Activated naive CD8-positive, alpha-beta T cell (primary cell): ENCODE results near the gene ACTR10.

Source experiments
- H3K27ac Mint-ChIP-seq: one replicate; pipeline ENCODE4 v1.8.0; 2021; ENCODE audit warnings: mixed read lengths
- H3K27me3 Mint-ChIP-seq: one replicate; pipeline ENCODE4 v1.8.0; 2021; ENCODE audit warnings: mixed read lengths
- H3K36me3 Mint-ChIP-seq: one replicate; pipeline ENCODE4 v1.8.0; 2021; ENCODE audit warnings: mixed read lengths
- H3K4me1 Mint-ChIP-seq: one replicate; pipeline ENCODE4 v1.8.0; 2021; ENCODE audit warnings: low read depth, mixed read lengths
- H3K4me3 Mint-ChIP-seq: one replicate; pipeline ENCODE4 v1.8.0; 2021; ENCODE audit warnings: mild to moderate bottlenecking, mixed read lengths
- H3K9me3 Mint-ChIP-seq: one replicate; pipeline ENCODE4 v1.8.0; 2021; ENCODE audit warnings: low read depth, mixed read lengths

ACTR10 gene

DNA sequence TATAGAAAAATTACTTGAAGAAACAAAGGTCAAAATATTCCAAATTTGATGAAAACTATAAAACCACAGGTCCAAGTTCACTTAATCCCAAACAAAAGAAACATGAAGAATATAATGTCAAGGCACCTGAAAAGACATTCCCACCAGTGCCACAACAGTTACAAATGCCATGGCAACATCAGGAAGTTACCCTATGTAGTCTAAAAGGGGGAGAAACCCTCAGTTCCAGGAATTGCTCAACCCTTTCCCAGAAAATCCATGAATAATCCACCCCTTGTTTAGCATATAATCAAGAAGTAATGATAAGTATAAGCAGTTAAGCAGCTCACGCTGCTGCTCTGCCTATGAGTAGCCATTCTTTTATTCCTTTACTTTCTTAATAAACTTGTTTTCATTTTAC is 3.8 kb upstream of the ACTR10 start:
- H3K4me3 Mint-ChIP-seq, result no peak overlapping the region
- no peaks in the 10 kb centered on the region for H3K9me3 Mint-ChIP-seq
- H3K27ac Mint-ChIP-seq, result no peak overlapping the region
- H3K4me1 Mint-ChIP-seq, result peaks cover 23% of the 10 kb centered on the region
- no peaks in the 10 kb centered on the region for H3K36me3 Mint-ChIP-seq
- no peaks in the 10 kb centered on the region for H3K27me3 Mint-ChIP-seq

DNA sequence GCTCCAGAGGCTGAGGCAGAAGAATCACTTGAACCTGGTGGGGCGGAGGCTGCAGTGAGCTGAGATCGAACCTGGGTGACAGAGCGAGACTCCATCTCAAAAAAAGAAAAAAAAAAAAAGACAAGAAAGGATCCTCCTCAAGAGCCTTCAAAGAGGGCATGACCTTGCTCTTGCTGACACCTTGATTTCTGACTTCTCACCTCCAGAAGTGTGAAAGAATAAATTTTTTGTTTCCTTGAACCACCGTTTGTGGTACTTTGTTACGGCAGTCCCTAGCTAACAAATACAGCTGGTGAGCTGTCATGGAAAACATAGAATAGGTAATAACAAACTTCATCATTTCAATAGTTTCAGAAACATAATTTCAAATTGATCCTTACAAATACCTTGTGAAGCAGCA is 1.9 kb upstream of the ACTR10 start:
- Mint-ChIP-seq H3K27ac (peak overlapping the region; percentile 66), H3K36me3 (no peaks in the 10 kb centered on the region), H3K27me3 (no peaks in the 10 kb centered on the region), H3K4me1 (peaks cover 33% of the 10 kb centered on the region), H3K9me3 (no peaks in the 10 kb centered on the region), H3K4me3 (peak overlapping the region; percentile 57)

DNA sequence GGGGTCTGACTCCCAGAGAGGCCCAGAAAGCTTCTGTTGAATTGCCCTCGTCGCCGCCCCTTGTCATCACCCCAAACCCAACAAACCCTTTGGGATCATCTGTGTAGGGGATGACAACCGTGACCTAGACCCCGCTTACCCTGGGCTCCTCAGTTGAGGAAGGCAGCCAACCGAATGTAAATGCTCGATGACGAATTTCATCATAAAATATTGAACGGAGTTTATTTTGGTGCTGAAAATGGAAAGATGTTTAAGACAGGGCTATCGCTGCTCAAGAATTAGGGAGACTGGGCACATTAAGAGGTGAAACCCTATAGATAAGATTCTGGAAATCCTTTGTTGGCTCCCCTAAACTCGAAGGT is 512 bp downstream of the ACTR10 start:
- H3K27me3 Mint-ChIP-seq, result no peaks in the 10 kb centered on the region
- H3K4me3 Mint-ChIP-seq, result peak overlapping the region; percentile 93
- no peaks in the 10 kb centered on the region for H3K9me3 Mint-ChIP-seq
- H3K4me1 Mint-ChIP-seq, result peaks cover 38% of the 10 kb centered on the region
- H3K27ac Mint-ChIP-seq, result peak overlapping the region; percentile 93
- H3K36me3 Mint-ChIP-seq, result no peaks in the 10 kb centered on the region

DNA sequence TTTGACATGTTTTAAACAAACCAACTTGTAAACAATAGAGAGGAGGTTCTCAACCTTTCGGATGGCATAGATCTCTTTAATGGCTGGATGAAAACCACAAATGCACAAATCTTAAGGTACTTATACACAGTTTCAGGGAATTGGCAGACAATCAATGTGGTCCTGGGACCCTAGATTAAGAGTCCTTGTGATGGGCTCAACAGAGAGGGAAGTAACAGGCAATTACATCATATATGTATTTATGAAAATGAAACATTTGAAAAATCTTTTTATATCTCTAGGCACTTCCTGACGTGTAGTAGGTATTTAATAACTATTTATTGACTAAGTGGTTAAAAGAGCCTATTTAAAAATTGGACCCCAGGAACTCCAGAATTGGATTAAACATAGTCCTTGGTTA is 897 bp downstream of the ACTR10 start:
- Mint-ChIP-seq H3K36me3 (no peaks in the 10 kb centered on the region), H3K4me1 (peaks cover 38% of the 10 kb centered on the region), H3K9me3 (no peaks in the 10 kb centered on the region), H3K27ac (peak overlapping the region; percentile 93), H3K4me3 (peak overlapping the region; percentile 93), H3K27me3 (no peaks in the 10 kb centered on the region)

DNA sequence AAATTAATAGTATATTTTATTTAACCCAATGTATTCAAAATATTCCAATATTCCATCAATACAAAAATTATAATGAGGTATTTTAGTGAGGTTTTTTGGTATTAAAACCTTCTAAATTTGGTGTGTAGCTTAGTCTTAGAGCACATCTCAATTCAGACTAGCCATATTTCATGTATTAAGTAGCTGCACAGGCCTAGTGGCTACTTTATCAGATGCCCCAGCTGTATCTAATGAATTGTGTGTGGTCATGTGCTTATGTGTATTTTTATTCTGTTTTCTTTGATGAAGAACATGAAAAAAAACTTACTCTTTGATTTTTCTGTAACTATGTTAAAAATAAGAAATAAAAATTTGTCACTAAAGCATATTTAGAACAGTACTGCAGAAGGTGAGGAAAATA is 13.2 kb downstream of the ACTR10 start:
- Mint-ChIP-seq H3K4me1 (peaks cover 4% of the 10 kb centered on the region), H3K27me3 (no peaks in the 10 kb centered on the region), H3K27ac (no peak overlapping the region), H3K4me3 (no peak overlapping the region), H3K36me3 (peaks cover 17% of the 10 kb centered on the region), H3K9me3 (peaks cover 4% of the 10 kb centered on the region)

DNA sequence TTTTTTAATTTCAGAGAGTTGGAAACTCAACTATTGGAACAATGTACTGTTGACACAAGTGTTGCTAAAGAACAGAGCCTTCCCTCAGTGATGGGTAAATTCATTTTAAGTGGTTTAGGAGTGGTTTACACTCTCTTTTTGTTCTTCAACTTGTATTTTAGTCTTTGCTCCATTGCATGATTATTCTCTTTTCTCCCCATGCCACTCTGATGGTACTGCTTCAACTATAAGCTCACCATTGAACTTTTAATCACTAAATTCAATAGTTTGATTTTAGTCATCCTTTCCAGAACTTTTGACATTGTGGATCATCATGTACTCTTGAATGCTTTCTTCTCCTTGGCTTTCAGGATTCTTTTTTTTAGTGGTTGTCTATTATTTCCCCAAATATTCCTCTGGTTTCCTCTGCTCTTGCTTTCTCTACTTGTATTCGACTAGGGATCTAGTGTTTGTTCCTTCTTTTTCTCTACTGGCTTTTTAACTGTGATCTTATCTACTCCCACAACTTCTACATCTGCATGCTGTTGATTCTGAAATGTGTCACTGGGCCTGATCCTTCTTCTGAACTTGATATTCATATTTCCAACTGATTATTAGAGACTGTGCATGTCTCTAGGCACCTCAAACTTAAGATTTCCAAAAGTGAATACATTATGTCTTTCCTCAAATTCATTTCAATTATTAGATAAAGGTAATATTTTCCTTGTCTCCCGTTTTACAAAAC is 15.4 kb downstream of the ACTR10 start:
- Mint-ChIP-seq H3K27ac (peak overlapping the region; percentile 18), H3K9me3 (peaks cover 4% of the 10 kb centered on the region), H3K4me3 (no peak overlapping the region), H3K27me3 (no peaks in the 10 kb centered on the region), H3K36me3 (peaks cover 17% of the 10 kb centered on the region), H3K4me1 (peaks cover 4% of the 10 kb centered on the region)

DNA sequence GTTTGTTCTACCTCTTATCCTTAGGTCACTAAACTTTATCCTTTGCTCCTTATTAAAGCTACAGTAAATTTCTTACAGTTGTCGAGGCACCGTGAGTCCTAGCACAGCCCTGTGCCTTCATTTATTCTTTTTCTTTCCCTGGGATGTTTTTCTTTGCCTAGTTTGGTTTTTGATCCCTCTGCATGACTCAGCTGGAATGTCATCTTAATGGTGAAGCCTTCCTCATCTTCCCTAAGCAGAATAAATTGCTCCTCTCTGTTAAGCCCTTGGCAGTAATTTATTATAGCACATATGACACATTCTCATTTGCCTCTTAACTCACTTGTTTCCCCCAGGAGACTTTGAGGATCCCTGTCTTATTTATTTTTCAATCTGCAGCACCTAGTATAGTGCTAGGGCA is 16.6 kb downstream of the ACTR10 start:
- no peaks in the 10 kb centered on the region for H3K27me3 Mint-ChIP-seq
- no peak overlapping the region for H3K4me3 Mint-ChIP-seq
- no peak overlapping the region for H3K27ac Mint-ChIP-seq
- H3K4me1 Mint-ChIP-seq, result peaks cover 5% of the 10 kb centered on the region
- peaks cover 19% of the 10 kb centered on the region for H3K36me3 Mint-ChIP-seq
- H3K9me3 Mint-ChIP-seq, result peaks cover 4% of the 10 kb centered on the region

DNA sequence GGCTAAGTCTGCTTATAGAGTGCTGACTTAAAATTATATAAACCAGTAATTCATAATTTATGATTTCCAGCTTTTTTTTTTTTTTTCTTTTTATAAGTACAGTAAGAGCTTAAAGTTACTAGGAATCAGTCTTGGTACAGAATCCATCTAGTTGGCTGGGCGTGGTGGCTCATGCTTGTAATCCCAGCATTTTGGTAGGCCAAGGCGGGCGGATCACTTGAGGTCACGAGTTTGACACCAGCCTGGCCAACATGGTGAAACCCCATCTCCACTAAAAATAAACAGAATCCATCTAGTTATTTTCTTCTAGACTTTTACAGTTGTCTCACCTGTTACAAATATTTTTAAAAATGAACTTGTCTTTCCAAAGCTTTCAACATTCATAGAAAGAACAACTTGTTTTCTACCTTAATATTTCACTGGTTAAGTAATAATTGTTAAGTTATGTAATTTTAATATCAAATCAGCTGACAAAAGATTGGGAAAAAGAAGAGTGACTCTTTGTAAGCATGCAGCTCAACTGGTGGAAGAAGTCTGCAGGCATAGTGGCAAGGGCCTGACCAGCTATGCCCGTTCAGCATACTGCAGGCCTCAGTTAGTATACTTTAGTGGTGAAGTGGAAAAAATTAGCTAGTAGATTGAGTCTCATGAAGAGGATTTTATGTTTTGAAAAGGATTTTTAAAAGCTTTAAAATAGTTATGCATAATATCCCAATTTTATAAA is 27.3 kb downstream of the ACTR10 start:
- no peaks in the 10 kb centered on the region for H3K4me1 Mint-ChIP-seq
- H3K36me3 Mint-ChIP-seq, result peaks cover 5% of the 10 kb centered on the region
- H3K27me3 Mint-ChIP-seq, result no peaks in the 10 kb centered on the region
- H3K4me3 Mint-ChIP-seq, result no peak overlapping the region
- no peaks in the 10 kb centered on the region for H3K9me3 Mint-ChIP-seq
- no peak overlapping the region for H3K27ac Mint-ChIP-seq

DNA sequence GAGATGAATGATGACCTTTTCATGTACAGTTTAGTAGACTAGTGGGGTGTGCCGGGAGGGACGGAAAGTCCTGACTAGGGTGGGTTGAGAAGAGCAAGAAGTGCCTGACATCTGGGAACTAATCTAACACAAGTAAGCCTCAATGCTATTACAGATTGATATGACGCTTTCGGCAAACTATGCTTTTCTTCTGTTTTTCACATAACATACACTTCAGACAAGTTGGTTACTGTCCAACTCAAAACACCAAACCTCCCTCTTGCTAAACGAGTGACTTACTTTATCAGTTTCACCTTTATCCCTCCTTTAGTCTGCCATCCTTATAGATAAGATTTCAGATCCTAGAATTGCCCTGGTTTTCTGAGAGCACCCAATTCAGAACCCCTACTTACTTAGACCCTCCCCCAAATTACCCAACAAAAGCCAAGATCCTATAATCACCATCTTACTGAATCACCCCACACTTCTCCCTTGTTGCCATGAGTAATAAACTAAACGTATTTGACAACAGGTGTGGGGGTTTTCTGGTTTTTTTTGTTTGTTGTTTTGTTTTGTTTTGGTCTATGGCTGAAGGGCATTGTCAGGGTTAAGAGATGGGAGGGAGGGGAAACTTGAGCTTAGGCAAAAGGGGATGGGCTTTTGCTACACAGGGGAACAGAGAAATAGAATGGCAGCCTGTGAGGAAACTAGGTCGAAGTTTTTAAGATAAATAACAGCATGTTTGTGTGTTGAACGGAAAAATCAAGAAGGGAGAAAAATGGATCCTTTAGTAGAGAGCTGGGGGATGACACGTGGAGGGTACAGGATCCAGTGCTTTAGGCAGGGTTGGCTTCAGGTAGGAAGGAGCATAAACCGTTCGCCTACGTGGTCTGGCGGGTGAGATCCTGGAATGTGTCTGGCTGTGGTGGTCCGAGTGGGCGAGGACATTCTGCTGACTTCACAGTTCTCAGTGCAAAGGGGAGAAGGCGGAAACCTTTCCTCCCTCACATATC is 38.6 kb downstream of the ACTR10 start:
- Mint-ChIP-seq H3K36me3 (no peaks in the 10 kb centered on the region), H3K4me3 (no peak overlapping the region), H3K27me3 (no peaks in the 10 kb centered on the region), H3K9me3 (no peaks in the 10 kb centered on the region), H3K27ac (no peak overlapping the region), H3K4me1 (peaks cover 16% of the 10 kb centered on the region)

DNA sequence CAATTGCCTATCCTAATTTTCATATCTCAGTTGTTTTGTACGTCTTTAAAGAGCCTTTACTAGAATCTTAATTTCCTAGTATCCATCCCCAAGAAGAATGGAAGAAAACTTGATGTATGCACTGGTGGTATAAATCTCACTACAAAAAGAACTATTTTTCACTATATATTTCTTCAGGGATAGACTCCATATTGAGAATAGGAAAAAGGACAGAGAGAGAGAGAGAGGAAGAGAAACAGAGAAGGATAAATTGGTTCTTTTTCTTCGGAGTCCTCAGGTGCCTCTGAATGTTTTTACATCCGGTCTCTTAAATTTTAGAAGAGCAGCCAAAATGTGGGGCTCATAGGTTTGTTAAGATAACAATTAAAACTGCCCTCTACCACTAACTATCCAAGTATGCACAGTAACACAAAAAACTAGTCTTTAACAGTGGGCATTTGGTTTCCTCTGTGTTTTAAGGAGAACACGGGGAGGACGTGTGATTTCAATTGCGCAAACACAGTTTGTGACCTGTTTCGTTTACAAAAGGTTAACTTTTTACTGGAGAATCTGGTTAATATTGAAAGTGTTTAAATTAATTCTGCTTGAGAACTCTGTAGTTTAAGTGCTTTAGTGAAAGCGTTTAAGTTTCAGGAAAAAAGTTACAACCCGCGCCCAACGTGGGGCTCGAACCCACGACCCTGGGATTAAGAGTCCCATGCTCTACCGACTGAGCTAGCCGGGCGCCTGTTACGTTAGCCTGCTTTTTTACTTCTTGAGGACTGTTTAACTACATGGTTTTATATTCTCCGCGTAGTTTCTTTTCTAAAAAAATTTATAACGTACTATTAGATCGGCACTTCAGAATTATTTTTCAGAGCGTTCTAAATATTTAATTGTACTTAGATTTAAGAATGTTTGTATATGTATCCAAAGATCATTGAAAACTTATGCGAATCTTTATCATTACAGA is 39.6 kb downstream of the ACTR10 start:
- Mint-ChIP-seq H3K27me3 (no peaks in the 10 kb centered on the region), H3K4me1 (peaks cover 22% of the 10 kb centered on the region), H3K36me3 (no peaks in the 10 kb centered on the region), H3K9me3 (no peaks in the 10 kb centered on the region), H3K4me3 (no peak overlapping the region), H3K27ac (no peak overlapping the region)

DNA sequence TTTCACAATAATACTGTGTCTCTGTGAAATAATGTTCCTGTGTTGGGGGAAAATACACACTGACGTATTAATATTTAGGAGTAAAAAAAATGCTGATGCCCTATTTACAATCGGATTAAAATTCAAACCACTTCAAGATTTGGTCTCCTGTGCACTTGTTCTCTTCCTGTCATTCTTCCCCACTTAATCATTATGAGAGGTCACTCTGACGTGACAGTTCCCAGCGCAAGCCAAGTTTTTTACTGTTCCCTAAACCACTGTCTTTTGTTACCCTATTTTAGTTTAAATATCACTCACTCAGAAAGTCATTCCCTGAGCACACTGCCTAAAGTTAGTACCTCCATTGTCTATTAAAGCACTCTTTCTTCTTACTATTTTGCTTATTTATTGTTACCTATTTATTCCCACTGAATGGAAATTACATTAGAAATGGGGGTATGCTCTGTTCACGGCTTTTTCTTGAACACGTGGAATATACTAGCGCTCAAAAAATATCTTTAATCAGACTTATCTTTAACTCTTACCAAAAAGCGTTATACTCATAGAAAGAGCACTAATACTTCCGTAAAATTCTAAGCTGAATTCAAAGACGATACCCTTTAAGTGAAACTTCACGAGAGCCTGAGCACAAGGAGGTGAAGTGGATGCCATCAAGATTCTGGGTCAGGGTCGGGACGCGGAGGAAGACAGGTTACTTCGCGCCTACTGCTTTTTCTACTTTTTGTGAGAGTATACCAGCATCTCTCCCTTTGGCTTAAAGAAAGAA is 44.0 kb downstream of the ACTR10 start:
- peaks cover 7% of the 10 kb centered on the region for H3K36me3 Mint-ChIP-seq
- H3K27ac Mint-ChIP-seq, result peak overlapping the region; percentile 93
- H3K4me3 Mint-ChIP-seq, result peak overlapping the region; percentile 89
- peaks cover 41% of the 10 kb centered on the region for H3K4me1 Mint-ChIP-seq
- no peaks in the 10 kb centered on the region for H3K9me3 Mint-ChIP-seq
- H3K27me3 Mint-ChIP-seq, result no peaks in the 10 kb centered on the region

DNA sequence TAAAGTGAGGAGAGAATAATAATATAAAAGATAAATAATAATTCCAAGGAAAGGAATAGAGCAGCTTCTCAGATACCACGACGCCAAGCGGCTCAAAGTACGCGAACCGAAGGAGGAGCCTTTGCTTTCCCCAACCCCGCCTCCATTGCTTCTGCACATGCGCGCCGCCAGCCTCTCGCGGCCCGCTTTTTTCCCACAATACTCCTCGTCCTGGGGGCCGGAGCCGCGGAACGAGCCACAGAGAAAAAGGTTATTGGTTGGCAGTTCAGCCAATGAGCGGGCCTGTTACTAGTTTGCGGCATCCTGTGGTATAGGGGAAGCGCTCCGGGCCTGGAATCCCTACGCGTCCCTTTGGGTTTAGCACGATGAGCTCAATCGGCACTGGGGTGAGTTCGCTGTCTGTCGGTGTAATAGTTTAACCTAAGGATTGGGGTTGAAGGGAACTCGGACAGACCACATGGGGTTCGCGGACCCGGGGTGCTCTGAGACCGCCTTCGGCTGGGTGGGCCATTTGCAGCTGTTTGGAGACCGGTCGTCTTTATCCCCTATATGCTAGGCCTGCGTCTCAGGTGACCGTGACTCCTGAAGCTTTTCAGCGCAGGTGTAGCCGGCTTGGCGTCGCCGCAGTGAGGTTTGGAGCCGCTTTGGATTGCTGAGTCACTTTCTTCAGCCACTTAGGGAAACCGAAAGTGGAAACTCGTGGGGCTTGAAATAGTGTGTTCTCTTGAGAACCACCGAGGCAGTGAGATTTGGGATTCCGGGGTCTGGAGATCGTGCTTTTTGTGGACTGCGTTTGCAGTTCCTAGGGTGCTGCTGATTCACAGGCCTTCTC is 44.8 kb downstream of the ACTR10 start, which contains the start of gene PSMA3:
Gene PSMA3 (plus strand): TSS at position 288 of the 832 bp plus-strand sequence. CDS start 78 bp downstream, at position 366.
- Mint-ChIP-seq H3K36me3 (peaks cover 7% of the 10 kb centered on the region), H3K4me1 (peaks cover 43% of the 10 kb centered on the region), H3K27me3 (no peaks in the 10 kb centered on the region), H3K4me3 (peak within 1 kb of the TSS; percentile 89), H3K9me3 (no peaks in the 10 kb centered on the region), H3K27ac (peak within 1 kb of the TSS; percentile 93)

DNA sequence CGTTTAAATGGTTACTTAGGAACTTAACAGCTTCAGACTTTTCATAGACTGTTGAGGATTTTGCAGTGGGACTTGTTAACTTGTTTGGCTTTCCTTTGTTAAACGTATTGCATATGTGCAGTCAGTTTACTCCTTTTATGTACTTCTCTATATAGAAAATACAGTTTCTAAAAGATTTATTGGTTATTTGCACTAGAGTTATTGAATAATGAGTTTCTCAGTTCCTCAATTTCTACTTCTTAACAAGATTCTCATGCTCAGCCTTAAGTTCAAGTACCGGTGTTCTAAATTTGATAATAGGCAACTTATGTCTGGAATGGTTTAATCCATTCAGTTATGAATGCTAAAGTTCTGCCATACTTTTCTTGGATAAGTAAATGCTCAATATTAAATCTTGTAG is 45.6 kb downstream of the ACTR10 start:
- Mint-ChIP-seq H3K36me3 (peaks cover 7% of the 10 kb centered on the region), H3K27ac (peak overlapping the region; percentile 93), H3K4me1 (peaks cover 45% of the 10 kb centered on the region), H3K9me3 (no peaks in the 10 kb centered on the region), H3K4me3 (peak overlapping the region; percentile 89), H3K27me3 (no peaks in the 10 kb centered on the region)
